Heart left ventricle (tissue), 16 donors: Measurements from ENCODE around the gene GREM2. TPM values are rescaled to one million over a fixed set of nuclear protein-coding genes. Genes with fewer than 3 reads are reported as not detected.

Experiments used
- ATAC-seq, 4 donors: fragments of 200-7000 bp; cut with Tn5 transposase; one replicate each; pipeline ENCODE4 v1.9.1; 2020 to 2022; ENCODE audit warnings: moderate library complexity in 4 of 4, mild to moderate bottlenecking in 3 of 4, moderate number of reproducible peaks in 1 of 4
- DNase-seq, 5 donors: peaks; one replicate each; pipeline ENCODE4 v3.0.0-alpha.2; 2020
- H3K27ac ChIP-seq, 12 donors: fragments of 200-600 bp; sonication (generic) in 4 of 12; one replicate each; pipeline versions ENCODE4 v1.5.0 to v1.8.0; 2016 to 2022; ENCODE audit warnings: mild to moderate bottlenecking in 2 of 12
- H3K27me3 ChIP-seq, 9 donors: fragments of 200-600 bp; sonication (generic) in 2 of 9; one replicate each; pipeline versions ENCODE4 v1.5.1 to v1.8.0; 2016 to 2022; ENCODE audit warnings: mild to moderate bottlenecking in 3 of 9
- H3K36me3 ChIP-seq, 9 donors: fragments of 200-600 bp; sonication (generic) in 2 of 9; one replicate each; pipeline versions ENCODE4 v1.5.0 to v1.8.0; 2018 to 2022; ENCODE audit warnings: mild to moderate bottlenecking in 2 of 9
- H3K4me1 ChIP-seq, 12 donors: fragments of 200-600 bp; sonication (generic) in 4 of 12; one replicate each; pipeline versions ENCODE4 v1.5.0 to v1.8.0; 2016 to 2022; ENCODE audit warnings: mild to moderate bottlenecking in 3 of 12
- H3K4me3 ChIP-seq, 12 donors: fragments of 200-600 bp; sonication (generic) in 4 of 12; one replicate each; pipeline versions ENCODE4 v1.5.0 to v1.8.0; 2017 to 2022; ENCODE audit warnings: mild to moderate bottlenecking in 9 of 12, moderate library complexity in 4 of 12
- H3K9me3 ChIP-seq, 12 donors: fragments of 200-600 bp; sonication (generic) in 4 of 12; one replicate each; pipeline versions ENCODE4 v1.5.0 to v1.8.0; 2016 to 2022; ENCODE audit warnings: mild to moderate bottlenecking in 1 of 12
- POLR2A ChIP-seq, 2 donors: fragments of 450-650 bp; IDR thresholded peaks; one replicate each; pipeline ENCODE4 v1.6.1; 2017; ENCODE audit warnings: antibody characterized with exemption in 2 of 2, mild to moderate bottlenecking in 2 of 2, moderate library complexity in 2 of 2
- WGBS, 4 donors: extraction: QIAGEN DNeasy Blood & Tissue Kit in 2 of 4; methylation state at CpG; one replicate each; pipeline versions ENCODE4 v1.1.5 to v1.1.7; 2013 to 2018; 5-methylcytosine and 5-hydroxymethylcytosine counted together
- intact Hi-C, 10 donors: fragments of 100-400 bp; cut with DNase I; formaldehyde crosslinking; loops; one replicate each; pipeline versions ENCODE4 v1.11.1 to v1.14.2; 2022
- polyA plus RNA-seq, 2 donors: library from polyadenylated mRNA; stranded (reverse); fragments of 200-250 nt; gene quantifications; one replicate each; pipeline ENCODE4 v1.2.3, GENCODE V29; 2013
- total RNA-seq, 9 donors: library from RNA; depleted of rRNA in 2 of 9; stranded (reverse); fragments of >200 nt in 2 of 9; fragmentation: NEBNext Ultra II Directional in 3 of 9; extraction: Animal tissue kit (Norgen Biotek cat#: 25700) in 3 of 9; gene quantifications; one replicate each; pipeline versions ENCODE4 v1.1.0 to v1.2.4, GENCODE V29; 2016 to 2023
- TF ChIP-seq, protein P1 (sequence below), 12 donors: fragments of 200-600 bp; sonication (generic) in 4 of 12; IDR thresholded peaks; one replicate each; pipeline versions ENCODE4 v1.5.0 to v1.8.0; 2018 to 2022; ENCODE audit warnings: antibody characterized with exemption in 12 of 12, mild to moderate bottlenecking in 5 of 12
- donor health status: ischemic (EF 13 %, LVEDD 7.1; RV severe dilation, severe dysfunction).
- donor health status: healthy with polysubstance abuse.
- donor health status: DM: no; HTN: yes; CAD: no.
- donor health status: DM: no; HTN: no; CAD: no.
- donor health status: ischemic (EF 25% LVEDD 6.9; RV normal size, moderate dysfunction).
- donor health status: ischemic (EF 25% LVEDD 5.7; RV mildly dilated, moderate dysfunction).
- donor health status: healthy.
- donor health status: DM: yes; HTN: yes; CAD: no.
- donor health status: ischemic (EF 35%, LVEDD 5.7; RV mildly dilated, moderate dysfunction).
- donor health status: nonischemic (EF 11% LVEDD 7.7; RV severe dilation, severe dysfunction).
- donor health status: DM: yes; HTN: yes; CAD: no.
- donor health status: PGD.
- donor health status: ischemic (EF 29% LVEDD 5.4; RV normal size, mild dysfunction).
- donor health status: nonischemic (EF 23%, LVEDD 6.1; RV moderate dilation, normal function).

The GREM2 gene
- total and polyA plus RNA-seq, 11 donors: 0.66 TPM; not detected in 10

DNA sequence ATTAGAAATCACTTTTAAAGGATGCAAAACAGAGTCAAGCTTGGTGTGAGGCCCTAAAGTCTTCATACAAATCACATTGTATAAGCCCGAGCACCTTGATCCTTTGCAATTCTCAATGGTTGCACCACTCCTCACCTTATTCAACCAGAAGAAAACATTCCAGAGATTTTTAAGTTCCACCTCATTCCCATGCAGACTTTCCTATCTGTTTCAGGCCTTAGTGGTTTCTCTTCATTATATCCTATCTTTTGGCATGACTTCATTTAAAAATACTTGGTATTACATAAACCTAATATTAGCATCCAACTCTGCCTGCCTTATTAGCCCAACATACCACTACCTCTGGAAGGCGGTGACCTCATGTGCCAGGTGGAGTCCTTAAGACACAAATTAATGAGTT is 9.3 kb upstream of the GREM2 start:
- intact Hi-C loops: no loop called here
- H3K4me3 ChIP-seq: no peak overlapping the region
- no peaks in the 10 kb centered on the region for H3K4me1 ChIP-seq
- no peaks in the 10 kb centered on the region for H3K36me3 ChIP-seq
- no peak overlapping the region for H3K27ac ChIP-seq
- WGBS, 4 donors: 87 to 92% (median 90%) methylated on average over 2 of the region's 2 CpGs
- ATAC-seq (no peak), DNase-seq (no peak)
- H3K9me3 ChIP-seq: no peaks in the 10 kb centered on the region
- TF ChIP-seq POLR2A (IDR thresholded peaks at IDR 0.05): no peak
- TF ChIP-seq, protein P1, sequence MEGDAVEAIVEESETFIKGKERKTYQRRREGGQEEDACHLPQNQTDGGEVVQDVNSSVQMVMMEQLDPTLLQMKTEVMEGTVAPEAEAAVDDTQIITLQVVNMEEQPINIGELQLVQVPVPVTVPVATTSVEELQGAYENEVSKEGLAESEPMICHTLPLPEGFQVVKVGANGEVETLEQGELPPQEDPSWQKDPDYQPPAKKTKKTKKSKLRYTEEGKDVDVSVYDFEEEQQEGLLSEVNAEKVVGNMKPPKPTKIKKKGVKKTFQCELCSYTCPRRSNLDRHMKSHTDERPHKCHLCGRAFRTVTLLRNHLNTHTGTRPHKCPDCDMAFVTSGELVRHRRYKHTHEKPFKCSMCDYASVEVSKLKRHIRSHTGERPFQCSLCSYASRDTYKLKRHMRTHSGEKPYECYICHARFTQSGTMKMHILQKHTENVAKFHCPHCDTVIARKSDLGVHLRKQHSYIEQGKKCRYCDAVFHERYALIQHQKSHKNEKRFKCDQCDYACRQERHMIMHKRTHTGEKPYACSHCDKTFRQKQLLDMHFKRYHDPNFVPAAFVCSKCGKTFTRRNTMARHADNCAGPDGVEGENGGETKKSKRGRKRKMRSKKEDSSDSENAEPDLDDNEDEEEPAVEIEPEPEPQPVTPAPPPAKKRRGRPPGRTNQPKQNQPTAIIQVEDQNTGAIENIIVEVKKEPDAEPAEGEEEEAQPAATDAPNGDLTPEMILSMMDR (IDR thresholded peaks at IDR 0.05): no peak
- H3K27me3 ChIP-seq: peaks cover 0 to 7% (median 0%) of the 10 kb centered on the region in 9 donors

DNA sequence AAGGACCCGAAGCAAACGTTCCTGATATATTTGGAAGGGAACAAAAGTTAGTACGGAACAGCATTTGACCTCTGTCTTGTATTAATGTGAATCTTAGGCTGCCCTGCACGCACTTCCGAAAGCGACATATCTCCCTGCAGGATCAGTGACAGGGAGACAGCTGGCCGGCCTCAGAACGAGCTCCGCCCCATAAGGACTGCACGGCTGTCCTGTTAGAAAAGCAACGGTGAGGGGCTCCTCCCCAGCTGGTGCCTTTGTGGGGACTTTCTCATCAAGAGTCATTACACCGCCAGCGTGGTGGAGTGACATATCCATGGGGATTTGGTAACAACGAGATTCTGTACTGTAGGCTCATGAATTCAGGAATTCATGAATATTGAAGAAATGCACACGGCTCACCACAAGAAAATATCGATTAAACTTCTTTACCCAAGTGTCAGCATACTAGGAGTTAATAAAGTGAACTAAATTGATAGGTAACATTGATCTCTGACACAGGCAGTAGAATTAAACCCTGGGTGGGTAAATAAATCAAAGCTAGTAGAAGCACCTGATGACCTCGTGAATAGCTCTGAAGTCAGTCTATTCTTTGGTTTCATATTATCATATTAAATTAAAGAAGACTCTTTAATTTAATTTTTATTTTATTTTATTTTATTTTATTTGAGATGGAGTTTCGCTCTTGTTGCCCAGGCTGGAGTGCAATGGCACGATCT is 8.1 kb upstream of the GREM2 start:
- H3K9me3 ChIP-seq: no peaks in the 10 kb centered on the region
- DNase-seq (no peak), ATAC-seq (no peak)
- WGBS, 4 donors: 47 to 51% (median 49%) methylated on average over 19 of the region's 19 CpGs
- no peak overlapping the region for H3K27ac ChIP-seq
- H3K27me3 ChIP-seq: peaks cover 0 to 10% (median 0%) of the 10 kb centered on the region in 9 donors
- intact Hi-C loops: no loop called here
- no peak overlapping the region for H3K4me3 ChIP-seq
- no peaks in the 10 kb centered on the region for H3K4me1 ChIP-seq
- no peak for TF ChIP-seq POLR2A (IDR thresholded peaks at IDR 0.05)
- TF ChIP-seq, protein P1 (IDR thresholded peaks at IDR 0.05): no peak
- no peaks in the 10 kb centered on the region for H3K36me3 ChIP-seq

DNA sequence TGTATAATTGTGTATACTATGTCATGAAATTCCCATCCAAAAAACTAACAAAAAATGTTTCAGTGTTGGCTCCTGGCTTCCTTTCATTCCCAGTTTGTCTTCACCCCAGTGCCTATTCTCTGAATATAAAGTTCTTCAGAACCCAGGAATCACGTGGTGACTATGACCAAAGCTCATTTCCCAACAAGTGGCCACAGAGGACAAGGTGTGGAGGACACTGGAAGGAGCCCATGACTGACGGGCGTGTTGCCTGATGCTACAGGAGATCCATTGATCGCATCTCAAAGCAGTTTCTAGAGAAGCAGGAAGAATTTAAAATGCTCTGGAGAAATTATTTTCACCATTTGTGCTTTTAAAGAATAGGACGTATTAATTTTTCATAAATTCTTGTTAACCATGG is 7.4 kb upstream of the GREM2 start:
- H3K36me3 ChIP-seq: no peaks in the 10 kb centered on the region
- H3K27ac ChIP-seq: no peak overlapping the region
- no peak for ATAC-seq
- intact Hi-C loops: no loop called here
- no peaks in the 10 kb centered on the region for H3K9me3 ChIP-seq
- no peaks in the 10 kb centered on the region for H3K4me1 ChIP-seq
- no peak overlapping the region for H3K4me3 ChIP-seq
- TF ChIP-seq, protein P1 (IDR thresholded peaks at IDR 0.05): no peak
- no peak for TF ChIP-seq POLR2A (IDR thresholded peaks at IDR 0.05)
- WGBS, 4 donors: 69 to 74% (median 71%) methylated on average over 5 of the region's 5 CpGs
- no peak for DNase-seq
- peaks cover 0 to 15% (median 0%) of the 10 kb centered on the region in 9 donors for H3K27me3 ChIP-seq

DNA sequence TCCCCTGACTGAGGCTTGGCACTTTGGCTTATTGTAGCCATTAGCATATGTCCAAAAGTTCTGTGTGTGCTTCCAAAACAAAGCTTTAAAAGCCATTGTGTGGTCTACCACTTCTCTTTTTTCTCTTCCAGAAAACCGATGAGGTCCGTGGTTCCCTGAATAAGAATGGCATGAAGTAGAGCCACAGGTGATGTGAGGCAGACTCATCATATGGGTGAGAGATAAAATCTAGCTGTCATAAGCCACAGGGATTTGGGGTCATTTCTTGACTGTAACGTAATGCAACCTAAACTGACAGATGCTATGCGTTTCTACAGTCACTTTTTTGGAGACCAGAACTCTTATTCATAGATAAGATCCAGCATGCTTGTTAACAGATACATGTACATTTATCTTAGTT is 7.0 kb upstream of the GREM2 start:
- no peak overlapping the region for H3K4me3 ChIP-seq
- no peak for DNase-seq
- H3K27ac ChIP-seq: no peak overlapping the region
- no peak for ATAC-seq
- peaks cover 0 to 19% (median 0%) of the 10 kb centered on the region in 9 donors for H3K27me3 ChIP-seq
- intact Hi-C loops: no loop called here
- WGBS, 4 donors: 60 to 67% (median 64%) methylated on average over 4 of the region's 4 CpGs
- no peaks in the 10 kb centered on the region for H3K36me3 ChIP-seq
- H3K4me1 ChIP-seq: no peaks in the 10 kb centered on the region
- TF ChIP-seq, protein P1 (IDR thresholded peaks at IDR 0.05): no peak
- no peak for TF ChIP-seq POLR2A (IDR thresholded peaks at IDR 0.05)
- no peaks in the 10 kb centered on the region for H3K9me3 ChIP-seq
